NCI-H146 (cell line): ENCODE measurements around the gene AQP10.
"Not testable (repeated sequence)": the region's sequence is repeated elsewhere in the genome, so short reads cannot be mapped to it uniquely, and the experiment has no call there.

Source experiments
- DNase-seq: peaks from one replicate; lab custom pipeline; 2025; lab: John Stamatoyannopoulos, UW

Gene AQP10

GRCh38 chr1:154324241-154324640 lies 3.3 kb downstream of the AQP10 start:
- no peak for DNase-seq

- peak; percentile 79 for DNase-seq
Observed at GRCh38 chr1:154324669-154325582, 4.0 kb downstream of the AQP10 start, which contains the start of gene ATP8B2. TSS of gene ATP8B2 (plus strand) at chr1:154325525. CDS start at chr1:154328142, 2,617 bp downstream.

GRCh38 chr1:154325583-154326545 lies 5.0 kb downstream of the AQP10 start:
- DNase-seq: peak; percentile 40

- DNase-seq: no peak
Observed at GRCh38 chr1:154326546-154327465, 5.9 kb downstream of the AQP10 start.

- DNase-seq: peak; percentile 25
Observed at GRCh38 chr1:154327466-154328317, 6.8 kb downstream of the AQP10 start.

- peak; percentile 81 for DNase-seq
Observed at GRCh38 chr1:154328318-154329151, 7.6 kb downstream of the AQP10 start.

GRCh38 chr1:154329152-154329521 lies 8.2 kb downstream of the AQP10 start:
- no peak for DNase-seq

GRCh38 chr1:154329551-154330131 lies 8.7 kb downstream of the AQP10 start:
- no peak for DNase-seq

GRCh38 chr1:154330669-154331068 lies 9.8 kb downstream of the AQP10 start:
- no peak for DNase-seq

GRCh38 chr1:154334079-154335024 lies 13.5 kb downstream of the AQP10 start:
- no peak for DNase-seq

- DNase-seq: peak; percentile 74
Observed at GRCh38 chr1:154335025-154335714, 14.3 kb downstream of the AQP10 start.

GRCh38 chr1:154337253-154337894 lies 16.5 kb downstream of the AQP10 start:
- DNase-seq: no peak

GRCh38 chr1:154338875-154339274 lies 18.0 kb downstream of the AQP10 start:
- no peak for DNase-seq

GRCh38 chr1:154341366-154341765 lies 20.5 kb downstream of the AQP10 start:
- DNase-seq: not testable (repeated sequence)

- DNase-seq: no peak
Observed at GRCh38 chr1:154342132-154342531, 21.2 kb downstream of the AQP10 start.

- DNase-seq: no peak
Observed at GRCh38 chr1:154342836-154343472, 22.1 kb downstream of the AQP10 start.
